NCI-H2196 (cell line): ENCODE measurements around the gene IL17RC.

ENCODE experiments used
- DNase-seq: peaks from one replicate; lab custom pipeline; 2025; ENCODE audit not compliant: unreplicated experiment; lab: John Stamatoyannopoulos, UW

IL17RC gene

GRCh38 chr3:9976721-9977709, 60.1 kb downstream of the IL17RC start:
- DNase-seq: peak; percentile 45

DNA sequence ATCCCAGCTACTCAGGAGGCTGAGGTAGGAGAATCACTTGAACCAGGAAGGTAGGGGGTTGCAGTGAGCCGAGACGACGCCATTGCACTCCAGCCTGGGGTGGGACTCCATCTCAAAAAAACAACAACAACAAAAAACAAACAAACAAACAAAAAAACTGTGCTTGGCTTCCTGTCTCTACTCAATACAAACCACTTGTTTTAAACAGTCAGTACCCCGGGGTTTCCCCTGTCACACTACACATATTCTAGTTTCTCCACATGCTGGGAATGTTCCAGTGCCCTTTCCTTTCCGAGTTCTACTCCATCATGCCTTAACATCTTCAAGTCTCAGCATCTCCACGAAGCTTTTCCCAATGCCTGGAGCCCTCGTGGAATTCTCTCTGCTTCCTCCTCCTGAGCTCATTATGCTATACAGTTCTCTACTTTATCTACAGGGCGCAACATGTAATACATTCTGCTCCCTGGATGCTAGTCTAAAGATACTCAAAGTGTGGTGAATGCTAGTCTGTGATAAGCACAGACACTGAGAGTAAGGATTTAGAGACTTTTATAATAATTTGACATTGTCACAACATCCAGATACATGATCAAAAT, 61.9 kb downstream of the IL17RC start:
- DNase-seq: no peak

DNA sequence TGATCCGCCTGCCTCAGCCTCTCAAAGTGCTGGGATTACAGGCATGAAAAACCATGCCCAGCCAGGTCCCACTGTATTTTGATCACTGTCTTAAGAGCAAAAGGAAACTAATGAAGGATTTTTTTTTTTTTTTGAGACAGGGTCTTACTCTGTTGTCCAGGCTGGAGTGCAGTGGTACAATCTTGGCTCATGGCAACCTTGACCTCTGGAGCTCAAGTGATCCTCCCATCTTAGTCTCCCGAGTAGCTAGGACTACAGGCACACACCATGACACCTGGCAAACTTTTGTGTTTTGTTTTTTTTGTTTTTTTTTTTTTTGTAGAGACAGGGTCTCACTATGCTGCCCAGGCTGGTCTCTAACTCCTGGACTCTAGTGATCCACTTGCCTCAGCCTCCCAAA, 63.4 kb downstream of the IL17RC start:
- no peak for DNase-seq
